Peyer's patch (tissue), 4 donors: ENCODE measurements around the gene PDK2.

Source experiments
- POLR2A ChIP-seq, 2 donors: fragments of 450-650 bp; IDR thresholded peaks; one replicate each; pipeline ENCODE4 v1.5.1; 2017; ENCODE audit warnings: antibody characterized with exemption in 2 of 2, mild to moderate bottlenecking in 2 of 2, moderate library complexity in 2 of 2
- TF ChIP-seq, protein P1 (sequence below), 6 experiments: fragments of 450-650 bp in 4 of 6; fragments of 200-600 bp in 2 of 6; sonication (generic) in 1 of 6; IDR thresholded peaks; one replicate each; pipeline ENCODE4 v1.5.1; 2017 to 2019; ENCODE audit warnings: antibody characterized with exemption in 6 of 6, mild to moderate bottlenecking in 3 of 6, moderate library complexity in 1 of 6

GRCh38 chr17:50048988-50049387, 46.2 kb upstream of the PDK2 start:
- no peak for TF ChIP-seq POLR2A (IDR thresholded peaks at IDR 0.05)
- TF ChIP-seq, protein P1, sequence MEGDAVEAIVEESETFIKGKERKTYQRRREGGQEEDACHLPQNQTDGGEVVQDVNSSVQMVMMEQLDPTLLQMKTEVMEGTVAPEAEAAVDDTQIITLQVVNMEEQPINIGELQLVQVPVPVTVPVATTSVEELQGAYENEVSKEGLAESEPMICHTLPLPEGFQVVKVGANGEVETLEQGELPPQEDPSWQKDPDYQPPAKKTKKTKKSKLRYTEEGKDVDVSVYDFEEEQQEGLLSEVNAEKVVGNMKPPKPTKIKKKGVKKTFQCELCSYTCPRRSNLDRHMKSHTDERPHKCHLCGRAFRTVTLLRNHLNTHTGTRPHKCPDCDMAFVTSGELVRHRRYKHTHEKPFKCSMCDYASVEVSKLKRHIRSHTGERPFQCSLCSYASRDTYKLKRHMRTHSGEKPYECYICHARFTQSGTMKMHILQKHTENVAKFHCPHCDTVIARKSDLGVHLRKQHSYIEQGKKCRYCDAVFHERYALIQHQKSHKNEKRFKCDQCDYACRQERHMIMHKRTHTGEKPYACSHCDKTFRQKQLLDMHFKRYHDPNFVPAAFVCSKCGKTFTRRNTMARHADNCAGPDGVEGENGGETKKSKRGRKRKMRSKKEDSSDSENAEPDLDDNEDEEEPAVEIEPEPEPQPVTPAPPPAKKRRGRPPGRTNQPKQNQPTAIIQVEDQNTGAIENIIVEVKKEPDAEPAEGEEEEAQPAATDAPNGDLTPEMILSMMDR (IDR thresholded peaks at IDR 0.05): no peak
